ENCODE measurements around the gene CD300C.

- TF ChIP-seq CTCF (IDR thresholded peaks at IDR 0.05; ENCODE audit: poor library complexity) = peak; percentile 53
- no peak for TF ChIP-seq EZH2phosphoT487 (IDR thresholded peaks at IDR 0.05; ENCODE audit: low read depth, severe bottlenecking, unreplicated experiment)
These were observed 20.3 kb upstream of the CD300C start for GRCh38 chr17:74566132-74566753.

Measured in hepatocyte (in vitro differentiated cells).